A549 (cell line): ENCODE measurements around the gene S100A8. TPM values are rescaled to one million over a fixed set of nuclear protein-coding genes. Genes with fewer than 3 reads are reported as not detected.

Source experiments
- ATAC-seq, 2 experiments: fragments of 200-7000 bp in 1 of 2; fragments of >200 bp in 1 of 2; cut with Nextera tagmentation in 1 of 2; cut with Tn5 transposase in 1 of 2; 3 replicates each; pipeline versions ENCODE4 v1.8.0 to v1.9.1; 2018 to 2020; ENCODE audit warnings: mild to moderate bottlenecking in 1 of 2, moderate library complexity in 1 of 2
- CTCF ChIA-PET: fragments of 300-600 bp; sonication (Branson Sonifier 250); formaldehyde crosslinking; extraction: SDS; loops from one replicate; lab custom pipeline; 2021; ENCODE audit warnings: antibody characterized with exemption, inconsistent platforms; lab: Yijun Ruan, JAX
- POLR2A ChIA-PET: fragments of 350-600 bp; formaldehyde crosslinking; extraction: SDS; loops from one replicate; lab custom pipeline; 2021; ENCODE audit warnings: antibody characterized with exemption, inconsistent platforms; lab: Yijun Ruan, JAX
- DNase-seq, 2 experiments: peaks; one replicate each; pipeline versions ENCODE4 v3.0.0 to v3.0.0-alpha.2; 2011 to 2016; ENCODE audit warnings: low read depth in 1 of 2, low spot score in 1 of 2
- FAIRE-seq: peaks from 2 replicates; lab custom pipeline; 2011; peaks lifted over from hg19 to GRCh38; lab: Jason Lieb, UNC
- H3K27ac ChIP-seq, 2 experiments: fragments of >200 bp; sonication (Bioruptor Twin); formaldehyde crosslinking; 3 replicates each; pipeline ENCODE4 v1.5.1; 2016 to 2017
- H3K4me1 ChIP-seq: fragments of >200 bp; sonication (Bioruptor Twin); formaldehyde crosslinking; 3 replicates; pipeline ENCODE4 v1.6.1; 2016
- H3K4me2 ChIP-seq: fragments of >200 bp; sonication (Bioruptor Twin); formaldehyde crosslinking; 3 replicates; pipeline ENCODE4 v1.6.1; 2016
- H3K4me3 ChIP-seq: fragments of >200 bp; sonication (Bioruptor Twin); formaldehyde crosslinking; 3 replicates; pipeline ENCODE4 v1.5.1; 2016
- H3K9me3 ChIP-seq: fragments of >200 bp; sonication (Bioruptor Twin); formaldehyde crosslinking; 3 replicates; pipeline ENCODE4 v1.6.1; 2016
- ATOH8 ChIP-seq: fragments of 250-450 bp; sonication (Bioruptor Pico); IDR thresholded peaks from 2 replicates; pipeline ENCODE4 v1.5.0; 2020; ENCODE audit warnings: low read depth, mild to moderate bottlenecking, moderate library complexity
- BHLHE40 ChIP-seq: IDR thresholded peaks from 2 replicates; pipeline ENCODE4 v1.6.1; 2012; ENCODE audit warnings: low read depth, low read length, inconsistent platforms
- CBX2 ChIP-seq: fragments of 200-600 bp; sonication (generic); IDR thresholded peaks from 2 replicates; pipeline ENCODE4 v1.6.1; 2016; ENCODE audit warnings: low read depth, mild to moderate bottlenecking, borderline replicate concordance
- CHD2 ChIP-seq: fragments of 150-350 bp; IDR thresholded peaks from 2 replicates; pipeline ENCODE4 v1.6.1; 2014; ENCODE audit warnings: low read length; ENCODE audit not compliant: partially characterized antibody
- CTCF ChIP-seq: fragments of >200 bp; sonication (Bioruptor Twin); formaldehyde crosslinking; IDR thresholded peaks from 3 replicates; pipeline ENCODE4 v1.5.1; 2016
- E2F6 ChIP-seq: IDR thresholded peaks from 2 replicates; pipeline ENCODE4 v1.6.1; 2012; ENCODE audit warnings: low read depth, borderline replicate concordance
- EHF ChIP-seq: fragments of 250-450 bp; sonication (Bioruptor Pico); IDR thresholded peaks from 2 replicates; pipeline ENCODE4 v1.5.0; 2020; ENCODE audit warnings: mild to moderate bottlenecking
- ELK1 ChIP-seq: fragments of 150-350 bp; IDR thresholded peaks from 2 replicates; pipeline ENCODE4 v1.6.1; 2014; ENCODE audit warnings: low read depth, mild to moderate bottlenecking, low read length
- ESRRA ChIP-seq: fragments of 150-350 bp; IDR thresholded peaks from 2 replicates; pipeline ENCODE4 v1.6.1; 2014; ENCODE audit warnings: mild to moderate bottlenecking, low read length, borderline replicate concordance
- FOSB ChIP-seq: fragments of 250-450 bp; sonication (Bioruptor Pico); IDR thresholded peaks from 2 replicates; pipeline ENCODE4 v1.5.0; 2020; ENCODE audit warnings: mild to moderate bottlenecking, moderate library complexity
- HDAC2 ChIP-seq: fragments of 200-600 bp; sonication (generic); IDR thresholded peaks from 2 replicates; pipeline ENCODE4 v1.6.1; 2016
- JUN ChIP-seq, 2 experiments: fragments of >200 bp; sonication (Bioruptor Twin); formaldehyde crosslinking; IDR thresholded peaks; 2 replicates in 1 of 2; 3 replicates in 1 of 2; pipeline ENCODE4 v1.6.1; 2016 to 2017
- KDM1A ChIP-seq: fragments of 200-600 bp; sonication (generic); IDR thresholded peaks from 2 replicates; pipeline ENCODE4 v1.6.1; 2016; ENCODE audit warnings: low read depth, mild to moderate bottlenecking
- MAX ChIP-seq: IDR thresholded peaks from 2 replicates; pipeline ENCODE4 v1.6.1; 2012
- PBX3 ChIP-seq: IDR thresholded peaks from 2 replicates; pipeline ENCODE4 v1.6.1; 2012
- RCOR1 ChIP-seq: fragments of 150-350 bp; IDR thresholded peaks from 2 replicates; pipeline ENCODE4 v1.6.1; 2014; ENCODE audit warnings: antibody characterized with exemption, low read length, low read depth
- SMC3 ChIP-seq: fragments of >200 bp; sonication (Bioruptor Twin); formaldehyde crosslinking; IDR thresholded peaks from 3 replicates; pipeline ENCODE4 v1.6.1; 2018; ENCODE audit warnings: inconsistent platforms
- TP53 ChIP-seq: fragments of 250-450 bp; sonication (Bioruptor Pico); IDR thresholded peaks from 2 replicates; pipeline ENCODE4 v1.5.0; 2021; ENCODE audit warnings: mild to moderate bottlenecking, moderate library complexity
- ZSCAN20 ChIP-seq: fragments of 250-450 bp; sonication (Bioruptor Pico); IDR thresholded peaks from 2 replicates; pipeline ENCODE4 v1.8.0; 2022; ENCODE audit warnings: mild to moderate bottlenecking, moderate library complexity
- WGBS: methylation state at CpG from one replicate; pipeline ENCODE4 v1.1.6; 2017; ENCODE audit errors: missing lambda C conversion rate; 5-methylcytosine and 5-hydroxymethylcytosine counted together
- polyA plus RNA-seq, 4 experiments: library from polyadenylated mRNA; depleted of rRNA in 3 of 4; stranded (reverse); fragments of >200 nt; fragmentation: RNase III in 1 of 4; extraction: RNeasy Plus Mini Kit Qiagen cat#74134 plus additional on column Dnase treatment in 1 of 4; gene quantifications; 2 replicates in 3 of 4; 3 replicates in 1 of 4; pipeline ENCODE4 v1.2.3, GENCODE V29; 2011 to 2017

S100A8 gene
- polyA plus RNA-seq, 2 of the 4 experiments (the other 2 are of a cell fraction), result not detected

- Histone ChIP-seq H3K27ac (no peak overlapping the region), H3K4me3 (no peak overlapping the region), H3K9me3 (no peaks in the 10 kb centered on the region), H3K4me2 (no peak overlapping the region), H3K4me1 (no peaks in the 10 kb centered on the region)
- no peak for FAIRE-seq
- TF ChIP-seq MAX (no peak), HDAC2 (no peak), ATOH8 (CRISPR knock-in tag) (no peak), CTCF (no peak), CBX2 (no peak), ESRRA (no peak), JUN (IDR thresholded peaks at IDR 0.05) (no peak), BHLHE40 (no peak), E2F6 (no peak), FOSB (CRISPR knock-in tag) (no peak), ZSCAN20 (CRISPR knock-in tag) (no peak), PBX3 (no peak), TP53 (no peak)
- 24% methylated on average over 6 of the region's 6 CpGs for WGBS
- ChIA-PET POLR2A (no interaction called here), CTCF (interaction anchor here (1.2 to 7.7 kb wide), 4 partner anchors 9 to 128 kb away, joined by 3 to 70 read pairs (median 14); partner anchors contain the start of gene S100A12)
- DNase-seq, result no peak
- ATAC-seq, result no peak
Observed at GRCh38 chr1:153366261-153366660, 24.6 kb downstream of the S100A8 start.

- 35% methylated on average over 8 of the region's 8 CpGs for WGBS
- DNase-seq (no peak), ATAC-seq (no peak), FAIRE-seq (no peak)
- H3K4me1 ChIP-seq, result no peaks in the 10 kb centered on the region
- no peak overlapping the region for H3K27ac ChIP-seq
- CTCF ChIA-PET, result interaction anchor here (1.2 to 7.7 kb wide), 4 partner anchors 10 to 128 kb away, joined by 3 to 70 read pairs (median 32); partner anchors contain the start of gene S100A12
- H3K4me2 ChIP-seq, result no peak overlapping the region
- TF ChIP-seq CBX2 (no peak), PBX3 (no peak), RCOR1 (no peak), SMC3 (no peak), CHD2 (no peak), ELK1 (no peak), KDM1A (no peak), EHF (no peak)
- no peak overlapping the region for H3K4me3 ChIP-seq
- no peaks in the 10 kb centered on the region for H3K9me3 ChIP-seq
- POLR2A ChIA-PET, result no interaction called here
Observed at GRCh38 chr1:153365696-153366095, 25.2 kb downstream of the S100A8 start.
